ENCODE results near the gene TFDP2. TPM values are rescaled to one million over a fixed set of nuclear protein-coding genes. Genes with fewer than 3 reads are reported as not detected.
A peak's percentile ranks its signal among the peaks of the same experiment; 100 is the strongest.
"Not testable (repeated sequence)": the region's sequence is repeated elsewhere in the genome, so short reads cannot be mapped to it uniquely, and the experiment has no call there.

The TFDP2 gene
- 10 to 100 TPM; 33.2 to 37.9 TPM for total RNA-seq
- long read RNA-seq, donor 1, partial matches to known transcripts, result 2 of 6 reads
- long read RNA-seq, donor 1, other reads (novel, unspliced or antisense), result 4 of 6 reads
- long read RNA-seq, donor 2, full-length matches to known transcripts, result 9 of 30 reads
- long read RNA-seq, donor 2, partial matches to known transcripts, result 7 of 30 reads
- long read RNA-seq, donor 2, other reads (novel, unspliced or antisense), result 14 of 30 reads

DNA sequence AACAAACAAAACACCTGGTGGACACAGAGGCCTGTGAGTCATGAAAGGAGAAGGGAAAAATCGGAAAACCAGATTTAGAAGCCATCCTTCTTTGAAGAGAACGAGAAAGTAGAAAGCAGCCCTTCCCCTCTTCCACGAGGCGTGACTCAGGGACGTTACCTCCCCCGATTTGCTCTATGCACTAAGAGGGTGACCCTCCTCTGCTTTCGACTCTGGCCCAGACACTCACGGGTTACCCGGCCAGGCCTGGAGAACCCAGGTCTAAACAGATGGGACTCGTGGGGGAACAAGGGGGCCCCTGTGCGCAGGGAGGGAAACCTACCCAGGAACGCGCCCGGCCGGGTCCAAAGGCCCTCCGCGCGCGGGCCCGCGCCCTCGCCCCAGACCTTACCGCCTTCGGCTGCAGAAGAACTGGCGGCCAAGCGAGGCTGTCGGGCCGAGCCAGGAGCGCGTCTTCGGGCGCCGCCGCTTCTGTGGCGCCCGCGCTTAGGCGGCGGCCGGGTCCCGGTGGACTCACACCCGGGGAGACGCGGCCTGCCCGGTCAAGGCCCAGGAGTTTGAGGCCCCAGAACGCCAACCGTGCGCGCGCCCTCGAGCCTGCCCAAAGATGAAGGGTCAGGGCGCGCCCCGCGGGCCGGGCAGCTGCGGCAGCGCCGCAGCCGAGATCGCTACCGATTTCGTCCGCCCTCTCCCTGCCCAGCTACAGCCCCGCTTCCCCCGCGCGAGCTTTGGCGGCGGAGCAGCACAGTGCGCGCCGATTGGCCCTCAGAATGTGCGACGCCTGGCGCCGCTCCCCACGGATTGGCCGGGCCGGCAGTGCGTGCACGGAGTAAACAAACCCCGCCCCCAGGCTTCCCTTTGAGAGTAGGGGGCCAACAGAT, at the start of gene TFDP2:
TSS of gene TFDP2 (minus strand) at position 753 of the 881 bp plus-strand sequence. CDS start 47,795 bp downstream, outside the sequence.
- peak; percentile 96 for DNase-seq (ENCODE audit: low spot score)
- intact Hi-C loops (cut with DNase I), result no loop called here

GRCh38 chr3:142188846-142189245, 39.5 kb upstream of the TFDP2 start:
- DNase-seq (ENCODE audit: low spot score), result no peak
- intact Hi-C loops (cut with DNase I), result loop anchor here in 1 of 2 donors (10.0 kb wide), 1 partner anchor 86 kb away; no protein-coding TSS in a partner anchor

- DNase-seq (ENCODE audit: low spot score), result no peak
- intact Hi-C loops (cut with DNase I), result loop anchor here in 1 of 2 donors (10.0 kb wide), 1 partner anchor 94 kb away; no protein-coding TSS in a partner anchor
These were observed 31.5 kb upstream of the TFDP2 start for GRCh38 chr3:142180761-142181362.

DNA sequence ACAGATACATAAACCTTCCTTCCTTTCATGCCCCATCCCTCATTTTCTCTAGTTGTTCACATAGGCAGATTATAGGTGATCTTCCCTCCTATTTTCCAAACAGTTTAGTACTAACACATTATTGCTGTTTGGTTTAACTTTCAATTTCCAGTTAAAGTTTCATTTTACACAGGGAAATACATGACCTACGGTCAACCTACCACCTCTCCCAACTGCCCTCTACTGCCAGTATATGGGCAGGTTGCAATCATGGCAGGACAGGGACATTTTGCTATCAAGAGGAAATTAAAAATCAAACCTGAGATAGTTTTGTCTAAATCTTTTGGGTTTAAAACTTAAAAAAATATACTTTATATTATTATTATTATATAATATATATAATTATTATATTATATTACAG, 26.1 kb upstream of the TFDP2 start:
- intact Hi-C loops (cut with DNase I), result no loop called here

GRCh38 chr3:142174559-142174958, 25.2 kb upstream of the TFDP2 start:
- intact Hi-C loops (cut with DNase I), result no loop called here

More for the DNA sequence above, 26.1 kb upstream of the TFDP2 start:
- DNase-seq (ENCODE audit: low spot score), result no peak

DNA sequence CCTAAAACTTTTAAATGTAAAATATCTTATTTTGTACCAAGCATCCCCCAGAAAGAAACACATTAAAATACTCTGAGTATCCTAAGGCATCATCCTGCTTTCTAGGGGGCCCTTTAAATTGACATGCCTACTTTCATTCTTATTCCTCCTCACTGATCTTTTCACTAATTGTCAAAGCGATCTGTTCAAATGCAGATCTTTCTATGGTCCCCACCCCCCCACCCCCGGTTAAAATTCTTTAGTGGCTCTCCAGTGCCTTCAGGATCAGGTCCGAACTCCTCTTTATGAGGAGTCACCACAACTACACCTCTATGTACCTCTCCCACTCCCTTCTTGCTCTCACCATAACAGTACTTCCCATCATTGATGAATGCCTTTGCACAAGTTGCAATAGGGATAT, 19.2 kb upstream of the TFDP2 start:
- intact Hi-C loops (cut with DNase I), result no loop called here

More at GRCh38 chr3:142174559-142174958, 25.2 kb upstream of the TFDP2 start:
- no peak for DNase-seq (ENCODE audit: low spot score)

GRCh38 chr3:142165194-142165593, 15.8 kb upstream of the TFDP2 start:
- intact Hi-C loops (cut with DNase I), result no loop called here
- DNase-seq (ENCODE audit: low spot score), result no peak

More for the DNA sequence above, 19.2 kb upstream of the TFDP2 start:
- no peak for DNase-seq (ENCODE audit: low spot score)

GRCh38 chr3:142159083-142159740, 9.9 kb upstream of the TFDP2 start:
- intact Hi-C loops (cut with DNase I), result no loop called here
- DNase-seq (ENCODE audit: low spot score), result no peak

DNA sequence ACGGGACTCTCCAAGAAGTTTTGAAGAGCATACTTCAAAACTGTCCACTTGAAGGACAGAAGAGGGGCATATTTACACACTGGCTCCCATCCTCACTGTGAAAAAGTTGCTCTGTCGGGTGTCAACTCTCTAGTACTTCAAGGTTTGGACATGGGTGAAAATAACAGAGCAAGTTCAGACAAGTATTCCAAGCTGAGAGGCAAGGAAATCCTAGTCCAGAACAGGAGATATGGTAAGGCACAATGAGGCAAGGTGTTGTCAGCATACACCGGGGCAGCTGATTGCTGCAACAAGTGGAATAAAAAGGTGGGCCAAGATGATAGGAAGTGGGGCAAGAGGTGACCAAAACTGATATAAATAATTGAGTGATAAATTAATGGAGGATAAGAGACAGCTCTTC, 4.8 kb upstream of the TFDP2 start:
- intact Hi-C loops (cut with DNase I), result no loop called here
- DNase-seq (ENCODE audit: low spot score), result no peak

DNA sequence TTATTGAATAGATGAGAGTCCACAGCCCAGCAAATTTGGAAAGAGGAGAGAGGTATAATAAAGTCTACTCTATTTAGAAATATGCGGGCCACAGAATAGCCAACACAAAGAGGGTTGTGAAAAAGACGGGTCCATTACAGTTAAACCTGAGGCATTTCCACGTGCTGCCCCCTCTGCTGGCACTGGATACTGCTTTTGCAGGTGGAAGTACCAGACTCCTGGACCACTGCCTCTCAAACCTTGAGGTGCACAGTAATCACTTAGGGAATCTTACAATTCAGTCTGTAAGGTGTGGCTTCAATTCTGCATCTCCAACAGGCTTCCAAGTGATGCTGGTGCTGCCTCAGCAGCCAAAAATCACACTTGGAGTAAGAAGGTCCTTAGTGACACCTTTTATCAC, 3.0 kb upstream of the TFDP2 start:
- intact Hi-C loops (cut with DNase I), result no loop called here
- no peak for DNase-seq (ENCODE audit: low spot score)

GRCh38 chr3:142151828-142152227, 2.5 kb upstream of the TFDP2 start:
- DNase-seq (ENCODE audit: low spot score), result no peak
- intact Hi-C loops (cut with DNase I), result no loop called here

DNA sequence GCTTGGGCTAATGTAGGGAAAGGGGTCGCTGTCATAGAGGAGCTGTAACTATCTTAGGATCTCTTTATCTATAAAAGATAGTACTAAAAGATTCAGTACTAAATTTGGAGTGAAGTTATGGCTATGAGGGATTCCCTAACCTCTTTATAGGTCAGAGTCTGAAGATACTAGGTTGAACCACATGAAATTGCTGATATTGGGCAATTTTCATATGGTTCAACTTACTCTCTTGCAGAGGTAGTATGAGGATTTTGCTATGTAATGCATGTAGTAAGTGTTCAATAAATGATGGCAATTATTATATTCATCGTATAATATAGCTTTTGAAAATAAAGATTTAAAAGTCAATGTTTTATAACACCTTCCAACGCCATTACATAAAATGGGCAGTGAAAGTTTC, 1.9 kb upstream of the TFDP2 start:
- intact Hi-C loops (cut with DNase I), result no loop called here
- no peak for DNase-seq (ENCODE audit: low spot score)

- intact Hi-C loops (cut with DNase I), result no loop called here
- DNase-seq (ENCODE audit: low spot score), result no peak
These were observed 927 bp upstream of the TFDP2 start for GRCh38 chr3:142150271-142150670.

DNA sequence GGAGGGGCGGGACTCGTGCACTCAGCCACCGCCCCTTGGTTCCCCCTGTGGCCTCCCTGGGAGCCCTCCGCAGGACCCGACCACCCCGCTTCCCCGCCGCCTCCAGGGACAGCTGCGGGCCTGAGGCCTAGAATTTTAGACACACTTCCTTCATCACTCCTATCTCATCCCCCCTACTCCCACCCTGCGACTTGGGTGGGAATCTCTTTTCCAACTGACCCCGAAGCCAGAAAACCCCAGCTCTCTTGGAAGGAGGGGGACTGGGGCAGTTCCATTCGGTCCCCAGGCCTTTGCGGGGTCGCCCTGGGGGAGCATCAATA, 289 bp upstream of the TFDP2 start:
- intact Hi-C loops (cut with DNase I), result no loop called here
- DNase-seq (ENCODE audit: low spot score), result no peak

DNA sequence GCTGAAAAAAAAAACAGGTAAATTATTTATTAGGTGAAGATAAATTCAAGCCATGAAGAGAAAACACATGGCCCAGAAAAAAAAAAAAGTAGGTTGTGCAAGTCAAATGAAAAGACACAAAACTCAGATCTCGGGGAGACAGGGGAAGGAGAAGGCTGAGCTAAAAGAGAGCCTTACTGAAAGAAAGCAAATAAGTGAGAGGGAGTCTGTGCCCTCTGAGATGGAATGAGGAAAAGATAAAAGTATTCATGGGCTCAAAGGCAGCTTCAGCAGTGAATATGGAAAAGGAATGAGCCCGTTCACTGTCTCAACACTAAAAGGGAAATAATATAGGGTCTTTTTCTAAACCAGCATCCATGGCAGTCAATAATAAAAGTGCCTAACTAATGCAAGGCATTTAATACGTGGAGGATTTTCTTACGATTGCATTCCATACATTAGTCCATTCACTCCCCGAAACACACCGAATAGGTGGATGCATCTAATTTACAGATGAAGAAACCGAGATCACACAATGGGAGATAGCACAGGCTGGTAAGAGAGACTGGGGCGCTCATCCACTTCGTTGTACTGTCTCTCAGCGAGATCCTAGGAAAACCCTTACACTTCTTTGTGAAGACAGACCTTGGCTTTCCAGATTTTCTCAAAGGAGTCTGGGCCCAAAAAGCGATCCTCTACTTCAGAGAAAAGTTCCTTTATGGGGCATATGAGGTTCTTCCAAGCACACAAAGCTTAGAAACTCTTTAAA, 1.1 kb downstream of the TFDP2 start:
- DNase-seq (ENCODE audit: low spot score), result no peak
- intact Hi-C loops (cut with DNase I), result no loop called here

DNA sequence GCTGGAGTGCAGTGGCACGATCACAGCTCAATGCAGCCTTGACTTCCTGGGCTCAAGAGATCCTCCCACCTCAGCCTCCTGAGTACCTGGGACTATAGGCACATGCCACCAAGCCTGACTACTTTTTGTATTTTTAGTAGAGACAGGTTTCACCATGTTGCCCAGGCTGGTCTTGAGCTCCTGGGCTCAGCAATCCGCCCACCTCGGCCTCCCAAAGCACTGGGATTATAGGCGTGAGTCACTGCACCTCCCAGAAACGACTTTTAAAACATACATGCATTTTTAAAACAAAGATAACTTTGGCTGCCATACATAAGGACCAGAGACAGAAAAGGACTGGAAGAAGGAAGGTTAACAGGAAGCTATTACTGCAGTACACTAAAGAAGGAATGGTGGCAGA, 4.8 kb downstream of the TFDP2 start:
- intact Hi-C loops (cut with DNase I), result loop anchor here in 1 of 2 donors (5.0 kb wide), 1 partner anchor 873 kb away; no protein-coding TSS in a partner anchor
- DNase-seq (ENCODE audit: low spot score), result not testable (repeated sequence)

GRCh38 chr3:142140608-142141285, 8.6 kb downstream of the TFDP2 start:
- DNase-seq (ENCODE audit: low spot score), result not testable (repeated sequence)
- intact Hi-C loops (cut with DNase I), result loop anchor here in 1 of 2 donors (5.0 kb wide), 1 partner anchor 877 kb away; no protein-coding TSS in a partner anchor

DNA sequence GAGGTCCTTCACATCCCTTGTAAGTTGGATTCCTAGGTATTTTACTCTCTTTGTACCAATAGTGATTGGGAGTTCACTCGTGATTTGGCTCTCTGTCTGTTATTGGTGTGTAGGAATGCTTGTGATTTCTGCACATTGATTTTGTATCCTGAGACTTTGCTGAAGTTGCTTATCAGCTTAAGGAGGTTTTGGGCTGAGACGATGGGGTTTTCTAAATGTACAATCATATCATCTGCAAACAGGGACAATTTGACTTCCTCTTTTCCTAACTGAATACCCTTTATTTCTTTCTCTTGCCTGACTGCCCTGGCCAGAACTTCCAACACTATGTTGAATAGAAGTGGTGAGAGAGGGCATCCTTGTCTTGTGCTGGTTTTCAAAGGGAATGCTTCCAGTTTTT, 12.3 kb downstream of the TFDP2 start:
- intact Hi-C loops (cut with DNase I); DNase-seq (ENCODE audit: low spot score): not testable (repeated sequence)
